ENCODE measurements around the gene AFF3.

AFF3 gene

DNA sequence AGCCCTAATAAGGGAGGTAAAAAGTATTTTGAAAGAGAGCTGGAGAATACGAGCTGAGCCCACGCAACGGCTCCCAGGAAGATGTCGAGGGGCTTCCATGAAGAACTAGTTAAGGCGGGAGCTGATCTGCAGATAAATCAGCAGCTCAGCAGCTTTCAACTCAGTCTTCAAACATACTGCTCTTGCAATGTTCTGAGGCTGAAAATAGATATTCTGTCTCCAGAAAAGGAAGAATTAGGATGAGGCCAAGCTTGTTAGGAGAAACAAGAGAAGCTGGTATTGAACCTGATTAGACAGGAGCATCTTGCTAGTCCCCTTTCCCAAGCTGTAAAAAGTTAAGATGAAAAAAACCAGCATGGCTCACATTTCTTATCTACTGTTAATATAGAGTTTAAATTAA lies 91.1 kb downstream of the AFF3 start:
- no peak overlapping the region for H3K27ac ChIP-seq
- no peak for TF ChIP-seq CTCF (conservative IDR thresholded peaks at IDR 0.05)

DNA sequence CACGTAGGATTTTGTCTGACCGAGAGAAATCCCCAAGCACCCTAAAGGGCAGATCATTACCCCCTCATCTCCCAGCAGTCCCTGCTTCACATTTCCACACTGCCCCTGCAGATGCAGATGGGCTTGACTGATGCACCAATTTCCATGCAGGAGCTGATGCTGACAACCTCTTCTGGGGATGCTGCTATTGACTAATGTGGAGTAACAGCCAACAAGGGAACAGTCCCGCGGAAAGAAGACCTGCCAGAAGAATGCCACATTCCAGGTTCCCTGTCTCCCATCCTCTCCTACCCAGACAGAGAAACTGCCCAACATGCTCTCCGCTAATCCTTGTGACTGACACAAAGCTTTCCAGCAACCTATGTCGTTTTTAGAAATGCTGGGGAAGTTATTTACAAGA lies 91.7 kb downstream of the AFF3 start:
- H3K27ac ChIP-seq: no peak overlapping the region
- TF ChIP-seq CTCF (conservative IDR thresholded peaks at IDR 0.05): no peak

DNA sequence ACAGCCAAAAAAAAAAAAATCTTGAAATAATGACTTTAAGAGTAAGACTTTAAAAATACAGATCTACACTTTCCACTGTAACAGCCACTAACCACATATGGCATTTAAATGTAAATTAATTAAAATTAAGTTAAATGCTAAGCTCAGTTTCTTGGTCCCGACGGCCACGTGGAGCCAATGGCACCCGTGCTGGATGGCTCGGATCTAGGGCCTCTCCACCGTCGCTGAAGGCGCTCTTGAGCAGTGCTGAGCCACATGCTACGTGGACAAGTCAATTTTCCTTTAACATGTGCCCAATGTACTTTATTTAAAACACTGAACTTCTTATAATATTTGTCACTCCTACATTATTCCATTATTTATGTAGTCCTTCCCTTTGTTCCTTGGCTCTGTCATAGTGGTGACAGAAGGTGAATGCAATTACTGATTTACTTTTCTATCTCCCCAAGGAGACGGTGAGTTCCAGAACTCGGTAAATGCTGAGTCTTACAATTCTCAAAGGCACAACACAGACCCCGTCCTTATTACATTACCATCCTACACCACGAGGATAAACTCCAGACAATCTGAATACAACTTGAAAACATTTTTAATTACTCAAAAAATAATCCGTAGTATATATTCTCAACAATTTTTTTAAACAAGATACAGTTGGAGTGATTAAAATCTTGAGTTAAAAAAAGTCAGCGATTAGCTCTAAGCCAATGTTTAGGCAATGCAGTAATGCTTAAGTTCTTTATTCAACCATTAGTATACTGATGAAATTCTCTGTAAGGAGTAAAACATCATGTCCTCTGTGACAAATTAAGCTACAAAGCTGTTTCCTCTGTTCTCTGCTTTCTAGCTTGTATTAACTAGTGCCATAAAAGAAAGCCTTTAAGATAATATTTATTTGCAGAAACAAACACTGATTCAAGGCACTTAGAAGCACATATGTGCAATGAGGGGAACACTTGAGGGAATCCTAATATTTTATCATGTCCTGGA lies 95.1 kb downstream of the AFF3 start:
- no peak overlapping the region for H3K27ac ChIP-seq
- TF ChIP-seq CTCF (conservative IDR thresholded peaks at IDR 0.05): no peak

DNA sequence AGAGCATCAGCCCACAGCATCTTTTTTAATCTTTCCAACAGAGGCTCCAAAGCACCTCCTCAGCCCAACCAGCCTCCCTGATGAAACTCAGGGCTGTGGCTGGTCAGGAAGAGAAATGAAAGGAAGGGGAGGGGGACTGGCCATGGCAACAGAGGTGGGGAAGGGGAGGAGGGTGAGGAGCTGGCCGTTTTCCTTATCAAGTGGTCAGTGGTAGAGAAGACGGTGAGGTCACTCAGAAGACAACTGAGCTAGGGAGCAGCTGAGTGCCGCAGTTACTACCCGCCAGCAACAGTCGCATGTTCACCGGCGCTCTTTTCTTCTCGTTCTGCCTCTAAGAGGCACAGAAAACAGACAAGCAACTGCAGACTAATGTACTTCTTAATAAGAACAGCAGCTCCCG lies 97.4 kb downstream of the AFF3 start:
- H3K27ac ChIP-seq: no peak overlapping the region
- TF ChIP-seq CTCF (conservative IDR thresholded peaks at IDR 0.05): no peak

DNA sequence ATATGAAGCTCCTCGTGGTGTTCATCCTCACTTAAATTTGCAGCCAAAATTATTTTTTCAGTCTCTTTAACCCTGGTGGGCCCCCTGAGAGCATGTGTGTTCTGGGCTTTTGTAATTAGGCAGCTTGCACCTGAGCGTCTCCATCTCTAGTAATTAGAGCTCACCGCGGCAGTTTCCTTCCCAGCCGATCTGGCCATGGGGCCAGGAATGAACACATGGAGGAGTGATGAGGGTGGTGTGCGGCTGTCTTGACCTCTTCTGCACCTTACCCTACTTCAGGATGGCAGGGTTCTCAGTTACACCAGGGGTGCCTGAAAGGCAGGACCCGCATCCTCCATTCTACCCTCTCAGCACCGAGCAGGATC lies 98.5 kb downstream of the AFF3 start:
- no peak for TF ChIP-seq CTCF (conservative IDR thresholded peaks at IDR 0.05)
- no peak overlapping the region for H3K27ac ChIP-seq

DNA sequence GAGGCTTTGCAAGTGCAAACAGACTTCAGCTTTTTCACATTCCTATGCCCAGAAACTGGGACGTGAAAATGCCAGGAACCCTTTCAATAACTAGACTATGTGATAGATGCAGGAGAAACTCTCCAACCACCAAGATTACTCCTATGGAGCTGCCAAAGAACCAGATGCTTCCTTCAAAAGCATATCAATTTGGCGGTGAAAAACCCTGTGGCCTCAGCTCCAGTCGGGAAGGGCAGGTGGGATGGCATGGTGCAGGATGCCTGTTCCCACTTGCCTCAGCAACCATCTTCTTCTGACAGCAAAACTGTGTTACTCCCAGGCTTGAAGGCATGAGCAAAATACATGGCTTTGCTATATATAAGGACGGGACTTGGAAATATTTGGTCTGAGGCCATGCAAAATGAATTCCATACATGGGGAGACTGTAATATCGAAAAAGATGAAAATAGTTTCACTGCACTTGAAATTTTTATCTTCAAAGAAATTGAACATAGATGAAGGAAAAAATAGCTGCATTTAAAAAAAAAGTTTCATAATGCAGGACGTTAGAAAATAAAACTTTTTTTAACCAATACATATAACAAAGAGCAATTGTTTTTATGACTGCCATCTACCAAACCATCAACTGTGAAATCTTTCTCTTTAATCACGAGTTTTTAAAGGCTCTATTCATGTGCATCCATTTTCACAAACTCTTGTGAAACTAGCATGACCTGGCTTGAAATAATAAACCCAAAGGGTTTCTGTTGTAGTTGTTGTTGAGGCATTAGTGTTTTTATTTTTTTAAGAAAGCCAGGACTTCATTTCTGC lies 99.1 kb downstream of the AFF3 start:
- no peak for TF ChIP-seq CTCF (conservative IDR thresholded peaks at IDR 0.05)
- no peak overlapping the region for H3K27ac ChIP-seq

DNA sequence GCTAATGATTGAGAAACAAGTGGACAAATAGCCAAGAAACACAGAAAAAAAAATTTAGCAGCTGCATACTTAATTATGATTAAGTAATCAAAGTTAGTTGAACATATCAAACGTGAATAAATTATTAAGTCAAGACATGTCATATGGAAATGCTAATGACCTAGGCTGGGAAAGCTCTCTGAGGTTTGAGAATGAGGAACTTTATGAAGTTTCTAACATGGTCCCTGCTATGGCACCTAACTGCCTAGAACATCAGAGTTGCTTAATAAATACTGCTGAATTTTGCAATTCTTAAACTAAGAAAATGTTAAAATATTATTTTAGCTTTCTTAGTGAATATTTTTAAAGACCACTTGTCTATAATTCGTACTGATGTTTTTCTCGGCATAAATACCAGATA lies 99.8 kb downstream of the AFF3 start:
- TF ChIP-seq CTCF (conservative IDR thresholded peaks at IDR 0.05): no peak

More for the DNA sequence above, 99.8 kb downstream of the AFF3 start:
- H3K27ac ChIP-seq: no peak overlapping the region

Data from VCaP (cell line).